SU-DHL-6 (cell line): ENCODE data around the gene TKT.

Source experiments
- CTCF ChIP-seq: fragments of 200-600 bp; sonication (generic); IDR thresholded peaks from one replicate; pipeline ENCODE4 v1.5.1; 2017; ENCODE audit warnings: antibody characterized with exemption, mild to moderate bottlenecking, low read length, moderate library complexity; ENCODE audit not compliant: insufficient read depth, poor library complexity, severe bottlenecking
- EZH2phosphoT487 ChIP-seq: fragments of 200-600 bp; sonication (generic), shearing (Covaris generic); conservative IDR thresholded peaks from 2 replicates; pipeline ENCODE4 v1.6.1; 2018; ENCODE audit warnings: mild to moderate bottlenecking, antibody characterized with exemption, low read length, moderate library complexity, mixed read lengths

GRCh38 chr3:53288214-53288613 is 32.4 kb upstream of the TKT start:
- TF ChIP-seq CTCF: no peak
- no peak for TF ChIP-seq EZH2phosphoT487
